PFSK-1 (cell line): ENCODE measurements around the gene NRXN3.

Experiments used
- FOXP2 ChIP-seq: optimal IDR thresholded peaks from 2 replicates; pipeline ENCODE3; 2011; ENCODE audit warnings: borderline replicate concordance, control low read depth, inconsistent platforms; ENCODE audit not compliant: insufficient read depth; ENCODE audit errors: extremely low read length, extremely low read depth
- POLR2AphosphoS5 ChIP-seq: IDR thresholded peaks from 2 replicates; pipeline ENCODE4 v1.6.1; 2012; ENCODE audit warnings: low read depth, mild to moderate bottlenecking, control low read depth, low read length, moderate library complexity
- SIN3A ChIP-seq: IDR thresholded peaks from 2 replicates; pipeline ENCODE4 v1.6.1; 2012; ENCODE audit warnings: mild to moderate bottlenecking, low read length, moderate library complexity, borderline replicate concordance; ENCODE audit not compliant: insufficient read depth
- TAF1 ChIP-seq: IDR thresholded peaks from 2 replicates; pipeline ENCODE4 v1.6.1; 2012; ENCODE audit warnings: low read length, control low read depth, borderline replicate concordance; ENCODE audit not compliant: insufficient read depth
- TF ChIP-seq, protein P1 (sequence below), 2 experiments: IDR thresholded peaks; 2 replicates each; pipeline versions ENCODE4 v1.6.1 to v1.8.0; 2011 to 2012; ENCODE audit warnings: low read depth in 2 of 2, low read length in 2 of 2, control low read depth in 1 of 2, inconsistent platforms in 1 of 2, mild to moderate bottlenecking in 1 of 2, moderate library complexity in 1 of 2; ENCODE audit not compliant: insufficient read depth in 1 of 2

Gene NRXN3

DNA sequence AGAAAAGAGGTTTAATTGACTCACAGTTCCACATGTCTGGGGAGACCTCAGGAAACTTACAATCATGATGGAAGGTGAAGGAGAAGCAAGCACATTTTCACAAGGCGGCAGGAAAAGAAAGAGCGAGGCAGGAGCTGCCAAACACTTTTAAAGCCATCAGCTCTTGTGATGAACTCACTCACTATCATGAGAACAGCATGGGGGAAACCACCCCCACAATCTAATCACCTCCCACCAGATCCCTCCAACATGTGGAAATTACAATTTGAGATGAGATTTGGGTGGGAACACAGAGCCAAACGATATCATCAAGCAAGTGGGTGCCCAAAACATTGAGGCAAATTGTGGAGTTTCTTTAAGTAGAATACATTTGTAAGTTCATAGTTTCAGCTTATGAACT lies 1083.4 kb downstream of the NRXN3 start:
- TF ChIP-seq TAF1 (no peak), POLR2AphosphoS5 (no peak), SIN3A (no peak), FOXP2 (no peak)
- TF ChIP-seq, protein P1, sequence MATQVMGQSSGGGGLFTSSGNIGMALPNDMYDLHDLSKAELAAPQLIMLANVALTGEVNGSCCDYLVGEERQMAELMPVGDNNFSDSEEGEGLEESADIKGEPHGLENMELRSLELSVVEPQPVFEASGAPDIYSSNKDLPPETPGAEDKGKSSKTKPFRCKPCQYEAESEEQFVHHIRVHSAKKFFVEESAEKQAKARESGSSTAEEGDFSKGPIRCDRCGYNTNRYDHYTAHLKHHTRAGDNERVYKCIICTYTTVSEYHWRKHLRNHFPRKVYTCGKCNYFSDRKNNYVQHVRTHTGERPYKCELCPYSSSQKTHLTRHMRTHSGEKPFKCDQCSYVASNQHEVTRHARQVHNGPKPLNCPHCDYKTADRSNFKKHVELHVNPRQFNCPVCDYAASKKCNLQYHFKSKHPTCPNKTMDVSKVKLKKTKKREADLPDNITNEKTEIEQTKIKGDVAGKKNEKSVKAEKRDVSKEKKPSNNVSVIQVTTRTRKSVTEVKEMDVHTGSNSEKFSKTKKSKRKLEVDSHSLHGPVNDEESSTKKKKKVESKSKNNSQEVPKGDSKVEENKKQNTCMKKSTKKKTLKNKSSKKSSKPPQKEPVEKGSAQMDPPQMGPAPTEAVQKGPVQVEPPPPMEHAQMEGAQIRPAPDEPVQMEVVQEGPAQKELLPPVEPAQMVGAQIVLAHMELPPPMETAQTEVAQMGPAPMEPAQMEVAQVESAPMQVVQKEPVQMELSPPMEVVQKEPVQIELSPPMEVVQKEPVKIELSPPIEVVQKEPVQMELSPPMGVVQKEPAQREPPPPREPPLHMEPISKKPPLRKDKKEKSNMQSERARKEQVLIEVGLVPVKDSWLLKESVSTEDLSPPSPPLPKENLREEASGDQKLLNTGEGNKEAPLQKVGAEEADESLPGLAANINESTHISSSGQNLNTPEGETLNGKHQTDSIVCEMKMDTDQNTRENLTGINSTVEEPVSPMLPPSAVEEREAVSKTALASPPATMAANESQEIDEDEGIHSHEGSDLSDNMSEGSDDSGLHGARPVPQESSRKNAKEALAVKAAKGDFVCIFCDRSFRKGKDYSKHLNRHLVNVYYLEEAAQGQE (IDR thresholded peaks at IDR 0.05; ENCODE audit: insufficient read depth in 1 of 2, low read depth in 2 of 2, low read length in 2 of 2): no peak

- TF ChIP-seq SIN3A: no peak
- TF ChIP-seq, protein P1 (IDR thresholded peaks at IDR 0.05; ENCODE audit: insufficient read depth in 1 of 2, low read depth in 2 of 2, low read length in 2 of 2): no peak
- TF ChIP-seq POLR2AphosphoS5: no peak
- TF ChIP-seq FOXP2: no peak
- TF ChIP-seq TAF1: no peak
Observed at GRCh38 chr14:79254069-79254775, 1084.0 kb downstream of the NRXN3 start.

DNA sequence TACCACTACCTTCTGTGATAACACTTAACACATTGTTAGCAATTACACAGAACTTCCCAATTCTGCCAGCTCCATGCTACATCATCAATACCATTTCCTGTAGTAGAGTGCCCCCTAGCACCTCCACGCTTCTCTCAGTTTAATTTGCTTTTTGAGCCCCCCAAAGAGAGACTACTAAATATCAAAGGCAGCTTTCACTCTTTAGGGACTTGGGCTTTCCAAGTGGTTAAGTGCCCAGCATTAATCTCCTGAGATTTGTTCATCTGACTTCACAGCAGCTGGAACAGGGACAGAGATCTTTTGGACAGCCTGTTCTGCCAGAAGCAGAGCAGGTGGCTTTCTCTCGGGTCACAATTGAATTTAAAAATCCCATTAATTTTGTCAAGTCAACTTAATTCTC lies 1086.2 kb downstream of the NRXN3 start:
- TF ChIP-seq POLR2AphosphoS5: no peak
- TF ChIP-seq, protein P1 (IDR thresholded peaks at IDR 0.05; ENCODE audit: insufficient read depth in 1 of 2, low read depth in 2 of 2, low read length in 2 of 2): no peak
- TF ChIP-seq FOXP2: no peak
- no peak for TF ChIP-seq TAF1
- TF ChIP-seq SIN3A: no peak

- TF ChIP-seq TAF1 (no peak), SIN3A (no peak), FOXP2 (no peak), POLR2AphosphoS5 (no peak)
- TF ChIP-seq, protein P1 (IDR thresholded peaks at IDR 0.05; ENCODE audit: insufficient read depth in 1 of 2, low read depth in 2 of 2, low read length in 2 of 2): no peak
Observed at GRCh38 chr14:79260406-79260805, 1090.2 kb downstream of the NRXN3 start.

GRCh38 chr14:79265366-79265946 lies 1095.3 kb downstream of the NRXN3 start:
- no peak for TF ChIP-seq POLR2AphosphoS5
- no peak for TF ChIP-seq TAF1
- TF ChIP-seq, protein P1 (IDR thresholded peaks at IDR 0.05; ENCODE audit: insufficient read depth in 1 of 2, low read depth in 2 of 2, low read length in 2 of 2): no peak
- TF ChIP-seq SIN3A: no peak
- no peak for TF ChIP-seq FOXP2
